ENCODE results near the gene AKNA.

The AKNA gene

DNA sequence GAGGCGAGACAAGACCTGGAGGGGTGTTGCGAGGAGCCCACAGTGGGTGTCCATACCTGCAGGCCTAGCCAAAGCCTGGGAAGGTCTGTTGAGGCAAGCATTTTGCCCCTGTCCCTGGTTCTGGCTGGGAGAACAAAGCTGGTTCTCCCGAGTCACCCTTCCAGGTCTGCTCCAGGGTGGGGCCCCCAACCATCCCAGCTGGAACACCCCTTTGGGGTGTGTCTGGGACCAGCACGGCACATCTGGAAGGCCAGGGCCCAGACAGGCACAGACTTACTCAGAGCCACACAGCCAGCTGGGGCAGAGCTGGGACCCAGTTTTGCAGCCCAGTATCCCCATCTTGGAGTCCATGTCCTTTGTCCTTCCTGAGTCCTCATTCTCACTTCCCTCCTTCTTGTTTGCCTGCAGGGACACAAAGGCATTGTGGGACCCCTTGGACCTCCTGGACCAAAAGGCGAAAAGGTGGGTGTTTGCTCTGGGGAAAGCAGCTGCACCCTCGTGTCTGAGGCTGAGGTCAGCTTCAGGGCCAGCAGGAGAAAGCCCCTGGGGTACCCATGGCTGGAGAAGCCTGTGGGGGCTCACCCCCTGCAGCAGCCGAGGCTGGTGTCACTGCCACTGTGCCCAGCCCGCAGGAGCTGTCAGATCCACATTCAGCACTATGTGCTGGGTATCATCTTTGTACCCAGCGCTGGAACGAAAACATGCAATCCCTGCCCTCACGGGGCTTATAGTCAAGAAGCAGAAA, 103.3 kb downstream of the AKNA start:
- DNase-seq (ENCODE audit: low read depth): no peak

Data from fibroblast of gingiva (primary cell).